Activated CD4-positive, alpha-beta T cell treated with anti-CD3 and anti-CD28 coated beads, Interleukin-2, amount 10 ng/mL, durations not matched to agents 7 days and 5 days (primary cell): ENCODE data around the gene XPR1. TPM values are rescaled to one million over a fixed set of nuclear protein-coding genes. Genes with fewer than 3 reads are reported as not detected.
"Not testable (repeated sequence)": the region's sequence is repeated elsewhere in the genome, so short reads cannot be mapped to it uniquely, and the experiment has no call there.

Experiments used
- CTCF ChIA-PET: fragments of 350-600 bp; sonication (Branson Sonifier 250); formaldehyde crosslinking; loops from one replicate; lab custom pipeline; 2021; ENCODE audit warnings: antibody characterized with exemption; lab: Charles Lee
- POLR2A ChIA-PET: fragments of 350-600 bp; sonication (Branson Sonifier 250); formaldehyde crosslinking; loops from one replicate; lab custom pipeline; 2021; ENCODE audit warnings: antibody characterized with exemption; lab: Charles Lee
- DNase-seq: peaks from one replicate; pipeline ENCODE4 v3.0.0-alpha.2; 2020
- H3K27ac Mint-ChIP-seq: one replicate; pipeline ENCODE4 v1.8.0; 2021; ENCODE audit warnings: mild to moderate bottlenecking, moderate library complexity, mixed read lengths
- H3K27me3 Mint-ChIP-seq: one replicate; pipeline ENCODE4 v1.8.0; 2021; ENCODE audit warnings: mixed read lengths
- H3K36me3 Mint-ChIP-seq: one replicate; pipeline ENCODE4 v1.8.0; 2021; ENCODE audit warnings: low read depth, mixed read lengths
- H3K4me1 Mint-ChIP-seq: one replicate; pipeline ENCODE4 v1.8.0; 2021; ENCODE audit warnings: mixed read lengths
- H3K4me3 Mint-ChIP-seq: one replicate; pipeline ENCODE4 v1.8.0; 2021; ENCODE audit warnings: mild to moderate bottlenecking, moderate library complexity, mixed read lengths
- H3K9me3 Mint-ChIP-seq: one replicate; pipeline ENCODE4 v1.8.0; 2021; ENCODE audit warnings: mixed read lengths
- total RNA-seq, 2 experiments: library from RNA; stranded (reverse); gene quantifications; one replicate each; pipeline ENCODE4 v1.2.3, GENCODE V29; 2021

The XPR1 gene
- total RNA-seq, 2 experiments from 2014 or later = 18.0 to 20.5 TPM

GRCh38 chr1:180787628-180788307, 155.9 kb downstream of the XPR1 start:
- CTCF ChIA-PET = no interaction called here
- POLR2A ChIA-PET = no interaction called here
- Mint-ChIP-seq H3K9me3 (no peaks in the 10 kb centered on the region), H3K27me3 (no peaks in the 10 kb centered on the region), H3K36me3 (peaks cover 4% of the 10 kb centered on the region), H3K4me1 (peaks cover 6% of the 10 kb centered on the region), H3K27ac (no peak overlapping the region), H3K4me3 (no peak overlapping the region)
- DNase-seq = no peak

GRCh38 chr1:180789460-180789859, 157.6 kb downstream of the XPR1 start:
- Mint-ChIP-seq H3K9me3 (no peaks in the 10 kb centered on the region), H3K36me3 (peaks cover 4% of the 10 kb centered on the region), H3K27me3 (no peaks in the 10 kb centered on the region), H3K4me1 (peaks cover 6% of the 10 kb centered on the region), H3K4me3 (no peak overlapping the region), H3K27ac (no peak overlapping the region)
- no peak for DNase-seq
- ChIA-PET POLR2A (no interaction called here), CTCF (interaction anchor here (0.7 kb wide), 1 partner anchor 353 kb away, joined by 3 read pairs; no protein-coding TSS in a partner anchor)

- H3K4me3 Mint-ChIP-seq, CTCF ChIA-PET, DNase-seq, H3K27me3 Mint-ChIP-seq, POLR2A ChIA-PET, H3K9me3 Mint-ChIP-seq, H3K27ac Mint-ChIP-seq, H3K4me1 Mint-ChIP-seq, H3K36me3 Mint-ChIP-seq: not testable (repeated sequence)
Measured at GRCh38 chr1:180791152-180791551, 159.3 kb downstream of the XPR1 start.

GRCh38 chr1:180791806-180792205, 160.0 kb downstream of the XPR1 start:
- no peak for DNase-seq
- Mint-ChIP-seq H3K4me3 (no peak overlapping the region), H3K4me1 (peaks cover 6% of the 10 kb centered on the region), H3K27ac (no peak overlapping the region), H3K36me3 (peaks cover 4% of the 10 kb centered on the region), H3K9me3 (no peaks in the 10 kb centered on the region), H3K27me3 (no peaks in the 10 kb centered on the region)
- POLR2A ChIA-PET = no interaction called here
- CTCF ChIA-PET = no interaction called here

GRCh38 chr1:180793451-180793850, 161.6 kb downstream of the XPR1 start:
- ChIA-PET POLR2A (no interaction called here), CTCF (no interaction called here)
- H3K9me3 Mint-ChIP-seq = no peaks in the 10 kb centered on the region
- peaks cover 2% of the 10 kb centered on the region for H3K36me3 Mint-ChIP-seq
- DNase-seq = no peak
- no peaks in the 10 kb centered on the region for H3K27me3 Mint-ChIP-seq
- peaks cover 6% of the 10 kb centered on the region for H3K4me1 Mint-ChIP-seq
- H3K27ac Mint-ChIP-seq = no peak overlapping the region
- H3K4me3 Mint-ChIP-seq = no peak overlapping the region

GRCh38 chr1:180796897-180797640, 165.2 kb downstream of the XPR1 start:
- POLR2A ChIA-PET = no interaction called here
- no peak overlapping the region for H3K4me3 Mint-ChIP-seq
- no peaks in the 10 kb centered on the region for H3K27me3 Mint-ChIP-seq
- H3K36me3 Mint-ChIP-seq = no peaks in the 10 kb centered on the region
- H3K9me3 Mint-ChIP-seq = no peaks in the 10 kb centered on the region
- H3K27ac Mint-ChIP-seq = no peak overlapping the region
- H3K4me1 Mint-ChIP-seq = peaks cover 2% of the 10 kb centered on the region
- DNase-seq = no peak
- CTCF ChIA-PET = no interaction called here

GRCh38 chr1:180800945-180801344, 169.1 kb downstream of the XPR1 start:
- ChIA-PET CTCF (interaction anchor here (0.8 kb wide), 1 partner anchor 10 kb away, joined by 3 read pairs; no protein-coding TSS in a partner anchor), POLR2A (no interaction called here)
- Mint-ChIP-seq H3K27me3 (no peaks in the 10 kb centered on the region), H3K4me3 (no peak overlapping the region), H3K9me3 (no peaks in the 10 kb centered on the region), H3K36me3 (peaks cover 6% of the 10 kb centered on the region), H3K27ac (no peak overlapping the region), H3K4me1 (peaks cover 9% of the 10 kb centered on the region)
- no peak for DNase-seq

- Mint-ChIP-seq H3K27me3 (no peaks in the 10 kb centered on the region), H3K27ac (no peak overlapping the region), H3K4me3 (no peak overlapping the region), H3K4me1 (peaks cover 9% of the 10 kb centered on the region), H3K9me3 (no peaks in the 10 kb centered on the region), H3K36me3 (peaks cover 18% of the 10 kb centered on the region)
- CTCF ChIA-PET = no interaction called here
- POLR2A ChIA-PET = no interaction called here
- no peak for DNase-seq
Measured at GRCh38 chr1:180802813-180803212, 171.0 kb downstream of the XPR1 start.

GRCh38 chr1:180805316-180805715, 173.5 kb downstream of the XPR1 start:
- Mint-ChIP-seq H3K9me3 (no peaks in the 10 kb centered on the region), H3K36me3 (peaks cover 19% of the 10 kb centered on the region), H3K27me3 (no peaks in the 10 kb centered on the region), H3K27ac (peak overlapping the region; percentile 20), H3K4me1 (peaks cover 9% of the 10 kb centered on the region), H3K4me3 (no peak overlapping the region)
- ChIA-PET POLR2A (no interaction called here), CTCF (no interaction called here)
- DNase-seq = no peak

- POLR2A ChIA-PET = no interaction called here
- no peak overlapping the region for H3K27ac Mint-ChIP-seq
- no peaks in the 10 kb centered on the region for H3K9me3 Mint-ChIP-seq
- H3K36me3 Mint-ChIP-seq = peaks cover 30% of the 10 kb centered on the region
- no peaks in the 10 kb centered on the region for H3K27me3 Mint-ChIP-seq
- no peak for DNase-seq
- peaks cover 28% of the 10 kb centered on the region for H3K4me1 Mint-ChIP-seq
- H3K4me3 Mint-ChIP-seq = no peak overlapping the region
- CTCF ChIA-PET = interaction anchor here (1.2 kb wide), 1 partner anchor 11 kb away, joined by 3 read pairs; no protein-coding TSS in a partner anchor
Measured at GRCh38 chr1:180811298-180811697, 179.5 kb downstream of the XPR1 start.

GRCh38 chr1:180811886-180812285, 180.1 kb downstream of the XPR1 start:
- DNase-seq = no peak
- H3K27me3 Mint-ChIP-seq = no peaks in the 10 kb centered on the region
- ChIA-PET POLR2A (no interaction called here), CTCF (no interaction called here)
- peaks cover 28% of the 10 kb centered on the region for H3K4me1 Mint-ChIP-seq
- H3K4me3 Mint-ChIP-seq = no peak overlapping the region
- H3K27ac Mint-ChIP-seq = peak overlapping the region; percentile 1
- peaks cover 29% of the 10 kb centered on the region for H3K36me3 Mint-ChIP-seq
- no peaks in the 10 kb centered on the region for H3K9me3 Mint-ChIP-seq

GRCh38 chr1:180814258-180814657, 182.4 kb downstream of the XPR1 start:
- Mint-ChIP-seq H3K4me3 (no peak overlapping the region), H3K27me3 (no peaks in the 10 kb centered on the region), H3K9me3 (no peaks in the 10 kb centered on the region), H3K36me3 (peaks cover 18% of the 10 kb centered on the region), H3K4me1 (peaks cover 28% of the 10 kb centered on the region), H3K27ac (no peak overlapping the region)
- ChIA-PET POLR2A (no interaction called here), CTCF (interaction anchor here (1.0 kb wide), 1 partner anchor 19 kb away, joined by 3 read pairs; no protein-coding TSS in a partner anchor)
- no peak for DNase-seq

GRCh38 chr1:180815188-180815587, 183.4 kb downstream of the XPR1 start:
- Mint-ChIP-seq H3K4me3 (no peak overlapping the region), H3K36me3 (peaks cover 19% of the 10 kb centered on the region), H3K27ac (no peak overlapping the region), H3K4me1 (peaks cover 28% of the 10 kb centered on the region), H3K27me3 (no peaks in the 10 kb centered on the region), H3K9me3 (no peaks in the 10 kb centered on the region)
- ChIA-PET CTCF (no interaction called here), POLR2A (no interaction called here)
- DNase-seq = no peak
